HCT116 (cell line): ENCODE measurements around the gene AAR2. TPM values are rescaled to one million over a fixed set of nuclear protein-coding genes. Genes with fewer than 3 reads are reported as not detected.

Experiments
- ATAC-seq: fragments of 200-7000 bp; cut with Tn5 transposase; 2 replicates; pipeline ENCODE4 v1.9.1; 2020; ENCODE audit warnings: mild to moderate bottlenecking, moderate library complexity
- BruUV-seq: library from RNA; stranded (reverse); fragments of 400-500 nt; replicated peaks from 2 replicates; lab custom pipeline; 2021; lab: Mats Ljungman, UMichigan
- CTCF ChIA-PET: fragments of 300-600 bp; sonication (Branson Sonifier 250); formaldehyde crosslinking; loops from one replicate; lab custom pipeline; 2021; ENCODE audit warnings: antibody characterized with exemption; lab: Charles Lee
- POLR2A ChIA-PET: fragments of 300-600, 350-600 bp; sonication (Branson Sonifier 250); formaldehyde crosslinking; loops from one replicate; lab custom pipeline; 2021; ENCODE audit warnings: antibody characterized with exemption; lab: Charles Lee
- RAD21 ChIA-PET, 2 experiments: fragments of 300-600 bp; sonication (Branson Sonifier 250); formaldehyde crosslinking; loops; one replicate each; lab custom pipeline; 2023; ENCODE audit warnings: low total read pairs in 2 of 2; ENCODE audit not compliant: uncharacterized antibody in 2 of 2, unreplicated experiment in 2 of 2, low non-redundant PET in 1 of 2; lab: Charles Lee
- DNase-seq: peaks from one replicate; pipeline ENCODE4 v3.0.0-alpha.2; 2010; ENCODE audit warnings: low read depth, low spot score
- H2AFZ ChIP-seq: fragments of 200-600 bp; shearing (Covaris generic), sonication (generic); 2 replicates; pipeline ENCODE4 v1.6.1; 2017; ENCODE audit warnings: low read depth, mixed run types, mixed read lengths, antibody characterized with exemption, low read length; ENCODE audit not compliant: poor library complexity, severe bottlenecking
- H3K27ac ChIP-seq: 2 replicates; pipeline ENCODE4 v1.5.1; 2012; ENCODE audit warnings: low read depth, low read length
- H3K27me3 ChIP-seq: fragments of 200-600 bp; sonication (generic); 2 replicates; pipeline ENCODE4 v1.6.1; 2016; ENCODE audit warnings: mixed run types, low read length, mixed read lengths; ENCODE audit not compliant: insufficient read depth
- H3K36me3 ChIP-seq, 2 experiments: fragments of 200-500 bp in 1 of 2; fragments of 200-600 bp in 1 of 2; sonication (Bioruptor generic) in 1 of 2; sonication (generic) in 1 of 2; 2 replicates each; pipeline versions ENCODE4 v1.5.1 to v1.6.1; 2014 to 2016; ENCODE audit warnings: low read length in 2 of 2, inconsistent platforms in 1 of 2, mixed read lengths in 1 of 2, mixed run types in 1 of 2; ENCODE audit not compliant: insufficient read depth in 2 of 2, control insufficient read depth in 1 of 2
- H3K4me1 ChIP-seq, 2 experiments: fragments of 200-600 bp in 1 of 2; sonication (generic) in 1 of 2; 2 replicates each; pipeline versions ENCODE4 v1.5.1 to v1.6.1; 2012 to 2017; ENCODE audit warnings: low read length in 2 of 2, inconsistent platforms in 1 of 2, mild to moderate bottlenecking in 1 of 2, mixed read lengths in 1 of 2, mixed run types in 1 of 2, moderate library complexity in 1 of 2; ENCODE audit not compliant: insufficient read depth in 2 of 2, control insufficient read depth in 1 of 2
- H3K4me2 ChIP-seq: fragments of 200-600 bp; sonication (generic); 2 replicates; pipeline ENCODE4 v1.6.1; 2017; ENCODE audit warnings: mixed run types, low read length, mixed read lengths
- H3K4me3 ChIP-seq, 2 experiments: fragments of 200-600 bp in 1 of 2; sonication (generic) in 1 of 2; replicated peaks in 1 of 2; 2 replicates each; pipeline ENCODE4 v1.5.1; 2011 to 2016; ENCODE audit warnings: low read length in 2 of 2, control low read depth in 1 of 2, low read depth in 1 of 2, mild to moderate bottlenecking in 1 of 2, mixed read lengths in 1 of 2, mixed run types in 1 of 2
- H3K79me2 ChIP-seq: fragments of 200-600 bp; sonication (generic); 2 replicates; pipeline ENCODE4 v1.6.1; 2017; ENCODE audit warnings: mild to moderate bottlenecking, mixed run types, low read length, moderate library complexity, mixed read lengths; ENCODE audit not compliant: insufficient read depth
- H3K9ac ChIP-seq: fragments of 200-600 bp; sonication (generic); 2 replicates; pipeline ENCODE4 v1.6.1; 2016; ENCODE audit warnings: low read length, mixed read lengths
- H3K9me2 ChIP-seq: fragments of 200-600 bp; sonication (generic), shearing (Covaris generic); 2 replicates; pipeline ENCODE4 v1.6.1; 2017; ENCODE audit warnings: mixed run types, mild to moderate bottlenecking, moderate library complexity; ENCODE audit not compliant: insufficient read depth
- H3K9me3 ChIP-seq, 2 experiments: fragments of 200-500 bp in 1 of 2; fragments of 200-600 bp in 1 of 2; sonication (Bioruptor generic) in 1 of 2; sonication (generic) in 1 of 2; 2 replicates each; pipeline ENCODE4 v1.6.1; 2014 to 2017; ENCODE audit warnings: low read length in 2 of 2, mixed read lengths in 2 of 2, inconsistent platforms in 1 of 2, low read depth in 1 of 2, mild to moderate bottlenecking in 1 of 2, mixed run types in 1 of 2, moderate library complexity in 1 of 2; ENCODE audit not compliant: control insufficient read depth in 1 of 2, insufficient read depth in 1 of 2
- H4K20me1 ChIP-seq: fragments of 200-600 bp; sonication (generic), shearing (Covaris generic); 2 replicates; pipeline ENCODE4 v1.6.1; 2017; ENCODE audit warnings: mixed run types, mild to moderate bottlenecking, moderate library complexity; ENCODE audit not compliant: insufficient read depth
- CTCF ChIP-seq, 3 experiments: fragments of 200-600 bp in 1 of 3; sonication (generic) in 1 of 3; IDR thresholded peaks in 2 of 3; conservative IDR thresholded peaks in 1 of 3; 2 replicates each; pipeline ENCODE4 v1.5.1; 2012 to 2017; ENCODE audit warnings: low read depth in 2 of 3, low read length in 2 of 3, antibody characterized with exemption in 1 of 3, borderline replicate concordance in 1 of 3, control low read depth in 1 of 3, mild to moderate bottlenecking in 1 of 3, mixed read lengths in 1 of 3, mixed run types in 1 of 3, moderate library complexity in 1 of 3; ENCODE audit not compliant: insufficient read depth in 1 of 3
- ELF1 ChIP-seq: IDR thresholded peaks from 2 replicates; pipeline ENCODE4 v1.6.1; 2012; ENCODE audit warnings: low read depth, borderline replicate concordance
- POLR2AphosphoS5 ChIP-seq: IDR thresholded peaks from 2 replicates; pipeline ENCODE4 v1.6.1; 2011; ENCODE audit warnings: mild to moderate bottlenecking, low read depth, low read length, moderate library complexity
- RAD21 ChIP-seq: IDR thresholded peaks from 2 replicates; pipeline ENCODE4 v1.6.1; 2012; ENCODE audit warnings: low read depth, mild to moderate bottlenecking
- REST ChIP-seq: IDR thresholded peaks from 2 replicates; pipeline ENCODE4 v1.6.1; 2012; ENCODE audit warnings: low read depth
- intact Hi-C: fragments of 100-400 bp; cut with micrococcal nuclease; formaldehyde crosslinking; loops from 2 replicates; pipeline ENCODE4 v1.10.0; 2022
- total RNA-seq: library from RNA; stranded (reverse); gene quantifications from one replicate; pipeline ENCODE4 v1.2.1, GENCODE V29; 2021; ENCODE audit not compliant: unreplicated experiment

The AAR2 gene
- total RNA-seq, 1 experiment from 2014 or later: 23.3 TPM

GRCh38 chr20:36217226-36217625 is 19.1 kb upstream of the AAR2 start:
- H3K4me3 ChIP-seq: no peak overlapping the region
- peaks cover 0 to 2% of the 10 kb centered on the region in 2 experiments; a peak in 1 of 4 replicates for H3K36me3 ChIP-seq
- DNase-seq (peak; percentile 36), ATAC-seq (peak; percentile 97)
- POLR2A ChIA-PET: no interaction called here
- TF ChIP-seq CTCF (IDR thresholded peaks at IDR 0.05 in 2 of 3, conservative IDR thresholded peaks at IDR 0.05 in 1 of 3; ENCODE audit: borderline replicate concordance in 1 of 3, insufficient read depth in 1 of 3, low read depth in 2 of 3, low read length in 2 of 3): peak; percentile 27 to 69 (median 60); a peak in 5 of 6 replicates
- TF ChIP-seq RAD21: peak; percentile 23; the same call in 1 of the 2 replicates
- no peak for TF ChIP-seq POLR2AphosphoS5
- H4K20me1 ChIP-seq: no peaks in the 10 kb centered on the region
- no peak overlapping the region; the same call in 1 of the 2 replicates for H3K4me2 ChIP-seq
- H3K79me2 ChIP-seq: no peaks in the 10 kb centered on the region
- no peak overlapping the region for H2AFZ ChIP-seq
- no peaks in the 10 kb centered on the region for H3K9me3 ChIP-seq
- H3K27ac ChIP-seq: no peak overlapping the region
- intact Hi-C loops: loop anchor here (10.0 kb wide), 1 partner anchor 698 kb away; no protein-coding TSS in a partner anchor
- peaks cover 3 to 5% of the 10 kb centered on the region in 2 experiments; a peak in 2 of 4 replicates for H3K4me1 ChIP-seq
- RAD21 ChIA-PET: no interaction called here
- CTCF ChIA-PET: interaction anchor here (1.9 to 2.2 kb wide), 2 partner anchors 182 to 222 kb away, joined by 6 to 8 read pairs; no protein-coding TSS in a partner anchor
- H3K9me2 ChIP-seq: no peaks in the 10 kb centered on the region
- H3K9ac ChIP-seq: no peak overlapping the region
- BruUV-seq: no TSS peak
- no peaks in the 10 kb centered on the region for H3K27me3 ChIP-seq

DNA sequence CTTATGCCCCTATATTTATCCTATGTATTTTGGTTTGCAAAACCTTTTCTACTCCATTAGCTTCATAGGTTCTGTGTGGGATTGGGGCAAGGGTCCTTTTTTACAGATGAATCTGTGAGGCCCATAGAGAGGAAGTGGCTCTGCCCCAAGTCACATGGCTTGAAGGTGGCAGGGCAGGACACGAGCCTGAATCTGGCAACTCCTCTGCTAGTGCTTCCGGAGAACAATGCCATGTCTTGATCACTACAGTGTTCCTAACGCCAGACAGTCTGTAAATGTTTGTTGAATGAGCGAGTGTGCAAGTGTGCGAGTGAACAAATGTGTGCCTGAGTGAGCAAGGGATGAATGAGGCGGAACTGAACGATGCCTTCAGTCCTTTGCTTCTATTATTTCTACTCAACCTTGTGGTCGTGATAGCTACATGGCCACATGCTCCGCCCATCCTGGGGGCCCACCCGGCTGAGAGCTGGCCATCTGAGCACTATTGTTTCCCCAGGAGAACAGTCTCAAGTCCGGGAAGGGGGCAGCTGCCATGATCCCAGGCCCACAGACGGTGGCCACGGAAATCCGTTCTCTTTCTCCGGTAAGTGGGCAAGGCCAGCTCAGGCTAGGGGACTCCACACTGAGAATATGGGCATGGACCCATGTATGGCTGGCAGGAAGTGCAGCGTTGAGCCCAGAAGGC is 17.8 kb upstream of the AAR2 start:
- Histone ChIP-seq H3K79me2 (no peaks in the 10 kb centered on the region), H3K4me3 (no peak overlapping the region), H4K20me1 (no peaks in the 10 kb centered on the region), H3K27ac (no peak overlapping the region), H3K9me2 (no peaks in the 10 kb centered on the region), H3K9ac (no peak overlapping the region), H3K27me3 (no peaks in the 10 kb centered on the region), H3K4me2 (no peak overlapping the region), H3K9me3 (no peaks in the 10 kb centered on the region), H3K4me1 (peaks cover 3 to 5% of the 10 kb centered on the region in 2 experiments; a peak in 2 of 4 replicates), H2AFZ (no peak overlapping the region), H3K36me3 (peaks cover 0 to 2% of the 10 kb centered on the region in 2 experiments; a peak in 1 of 4 replicates)
- ChIA-PET POLR2A (no interaction called here), RAD21 (no interaction called here), CTCF (interaction anchor here (1.0 kb wide), 1 partner anchor 181 kb away, joined by 3 read pairs; no protein-coding TSS in a partner anchor)
- DNase-seq (no peak), ATAC-seq (no peak)
- no TSS peak for BruUV-seq
- intact Hi-C loops: loop anchor here (10.0 kb wide), 1 partner anchor 696 kb away; no protein-coding TSS in a partner anchor
- TF ChIP-seq RAD21: no peak
- TF ChIP-seq ELF1: no peak
- TF ChIP-seq REST: no peak
